GM18511 (cell line): ENCODE results near the gene WDR27.

ENCODE experiments used
- ATAC-seq: cut with Tn5 transposase; IDR thresholded peaks from one replicate; pipeline ENCODE4 v1.9.1; 2021; ENCODE audit warnings: mild to moderate bottlenecking, moderate library complexity; ENCODE audit not compliant: unreplicated experiment

WDR27 gene

GRCh38 chr6:169568314-169569087 is 133.3 kb downstream of the WDR27 start:
- no peak for ATAC-seq

GRCh38 chr6:169567819-169568218 is 134.0 kb downstream of the WDR27 start:
- no peak for ATAC-seq

GRCh38 chr6:169566961-169567750 is 134.7 kb downstream of the WDR27 start:
- ATAC-seq: no peak

GRCh38 chr6:169566319-169566718 is 135.5 kb downstream of the WDR27 start:
- no peak for ATAC-seq

GRCh38 chr6:169564453-169565240 is 137.2 kb downstream of the WDR27 start:
- no peak for ATAC-seq

- no peak for ATAC-seq
These were observed 140.2 kb downstream of the WDR27 start for GRCh38 chr6:169561665-169562064.

GRCh38 chr6:169559592-169559991 is 142.2 kb downstream of the WDR27 start:
- ATAC-seq: no peak

GRCh38 chr6:169558774-169559441 is 142.9 kb downstream of the WDR27 start:
- ATAC-seq: no peak

- no peak for ATAC-seq
These were observed 143.5 kb downstream of the WDR27 start for GRCh38 chr6:169558378-169558773.

- no peak for ATAC-seq
These were observed 143.9 kb downstream of the WDR27 start for GRCh38 chr6:169557887-169558286.

- peak; percentile 100 for ATAC-seq
These were observed 144.9 kb downstream of the WDR27 start for GRCh38 chr6:169556758-169557548.

GRCh38 chr6:169555971-169556617 is 145.7 kb downstream of the WDR27 start:
- no peak for ATAC-seq

GRCh38 chr6:169545982-169546381 is 155.8 kb downstream of the WDR27 start:
- no peak for ATAC-seq

- ATAC-seq: no peak
These were observed 158.1 kb downstream of the WDR27 start for GRCh38 chr6:169543704-169544103.

GRCh38 chr6:169542491-169542890 is 159.3 kb downstream of the WDR27 start:
- ATAC-seq: no peak

GRCh38 chr6:169539176-169539897 is 162.5 kb downstream of the WDR27 start:
- ATAC-seq: no peak

- no peak for ATAC-seq
These were observed 165.2 kb downstream of the WDR27 start for GRCh38 chr6:169536446-169537170.

GRCh38 chr6:169534039-169534421 is 167.8 kb downstream of the WDR27 start:
- ATAC-seq: no peak
